ENCODE data around the gene GABRE. TPM values are rescaled to one million over a fixed set of nuclear protein-coding genes. Genes with fewer than 3 reads are reported as not detected.

GABRE gene
- 100 to 1,000 TPM in 2 of 4 donors, 10 to 100 TPM in 2; 38.4 to 149 (median 77.1) TPM for total RNA-seq

DNA sequence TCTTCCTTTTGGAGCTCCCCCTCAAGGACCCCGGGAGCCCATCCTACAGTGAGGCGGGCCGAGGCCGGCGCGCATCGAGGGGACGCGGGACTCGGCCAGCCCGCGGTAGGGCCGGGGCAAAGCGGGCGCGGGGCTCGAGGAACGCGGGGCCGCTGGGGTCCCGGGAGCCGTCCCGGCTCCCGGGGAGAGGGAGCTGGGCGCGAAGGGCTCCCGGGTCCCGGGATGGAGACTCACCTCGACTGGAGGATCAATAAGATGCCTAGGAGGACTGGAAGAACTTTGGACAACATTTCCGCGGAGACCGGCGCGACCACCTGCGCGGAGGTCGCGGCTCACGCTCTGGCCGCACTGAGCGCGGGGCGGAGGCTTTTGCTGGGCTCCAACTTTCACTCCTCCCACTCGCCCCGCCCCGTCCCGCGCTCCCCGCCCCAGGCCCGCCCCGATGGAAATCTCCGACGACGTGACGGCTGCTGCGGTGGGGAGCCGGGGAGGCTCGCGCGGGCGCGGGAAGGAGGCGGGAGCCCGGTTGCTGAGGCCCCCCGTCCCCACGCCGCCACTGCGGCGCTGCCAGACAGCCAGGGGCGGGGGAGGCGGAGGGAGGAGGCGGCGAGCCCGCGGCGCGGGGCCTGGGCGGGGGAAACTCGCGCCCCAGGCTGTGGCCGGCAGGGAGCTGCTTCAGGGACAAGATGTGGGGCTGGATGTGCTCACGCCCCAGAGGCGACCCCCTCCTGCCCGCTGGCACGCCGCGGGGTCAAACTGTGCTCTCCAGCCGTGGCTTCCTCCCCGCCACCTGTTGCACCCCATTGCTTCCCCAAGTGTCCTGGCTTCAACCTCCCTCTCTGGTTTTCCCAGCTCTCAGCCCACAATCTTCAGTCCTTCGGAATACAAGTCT is at the start of gene GABRE:
TSS of gene GABRE (minus strand) at position 341 of the 892 bp plus-strand sequence. CDS start at position 290, 51 bp downstream.
- peak in 2 of 4 donors; percentile 75 for TF ChIP-seq POLR2A (IDR thresholded peaks at IDR 0.05)
- TF ChIP-seq, protein P1, sequence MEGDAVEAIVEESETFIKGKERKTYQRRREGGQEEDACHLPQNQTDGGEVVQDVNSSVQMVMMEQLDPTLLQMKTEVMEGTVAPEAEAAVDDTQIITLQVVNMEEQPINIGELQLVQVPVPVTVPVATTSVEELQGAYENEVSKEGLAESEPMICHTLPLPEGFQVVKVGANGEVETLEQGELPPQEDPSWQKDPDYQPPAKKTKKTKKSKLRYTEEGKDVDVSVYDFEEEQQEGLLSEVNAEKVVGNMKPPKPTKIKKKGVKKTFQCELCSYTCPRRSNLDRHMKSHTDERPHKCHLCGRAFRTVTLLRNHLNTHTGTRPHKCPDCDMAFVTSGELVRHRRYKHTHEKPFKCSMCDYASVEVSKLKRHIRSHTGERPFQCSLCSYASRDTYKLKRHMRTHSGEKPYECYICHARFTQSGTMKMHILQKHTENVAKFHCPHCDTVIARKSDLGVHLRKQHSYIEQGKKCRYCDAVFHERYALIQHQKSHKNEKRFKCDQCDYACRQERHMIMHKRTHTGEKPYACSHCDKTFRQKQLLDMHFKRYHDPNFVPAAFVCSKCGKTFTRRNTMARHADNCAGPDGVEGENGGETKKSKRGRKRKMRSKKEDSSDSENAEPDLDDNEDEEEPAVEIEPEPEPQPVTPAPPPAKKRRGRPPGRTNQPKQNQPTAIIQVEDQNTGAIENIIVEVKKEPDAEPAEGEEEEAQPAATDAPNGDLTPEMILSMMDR (IDR thresholded peaks at IDR 0.05) = no peak
- intact Hi-C loops (cut with DNase I) = no loop called here
- no peak for DNase-seq

GRCh38 chrX:152020888-152021287 is 46.4 kb upstream of the GABRE start:
- WGBS, 2 donors = 54 to 65% methylated on average over 3 of the region's 3 CpGs
- TF ChIP-seq, protein P1 (IDR thresholded peaks at IDR 0.05) = no peak
- no peak for TF ChIP-seq POLR2A (IDR thresholded peaks at IDR 0.05)
- intact Hi-C loops (cut with DNase I) = no loop called here
- no peaks in the 10 kb centered on the region for H3K36me3 ChIP-seq
- H3K4me3 ChIP-seq = no peak overlapping the region
- no peak for DNase-seq
- no peaks in the 10 kb centered on the region for H3K27me3 ChIP-seq
- no peaks in the 10 kb centered on the region for H3K4me1 ChIP-seq
- H3K27ac ChIP-seq = no peak overlapping the region
- no peaks in the 10 kb centered on the region for H3K9me3 ChIP-seq

More for the DNA sequence above, at the start of gene GABRE:
- Histone ChIP-seq H3K9me3 (no peaks in the 10 kb centered on the region), H3K4me3 (peak within 1 kb of the TSS; percentile 58 to 76 (median 72)), H3K27me3 (no peaks in the 10 kb centered on the region), H3K27ac (peak within 1 kb of the TSS; percentile 77 to 94 (median 88)), H3K4me1 (peaks cover 0 to 54% (median 0%) of the 10 kb centered on the region in 3 donors), H3K36me3 (peaks cover 0 to 8% (median 0%) of the 10 kb centered on the region in 3 donors)
- 68% methylated on average over 8 of the region's 90 CpGs; no CpG with 5 or more reads in 1 of the 2 donors for WGBS, 2 donors

GRCh38 chrX:151999813-152000212 is 25.3 kb upstream of the GABRE start:
- Histone ChIP-seq H3K36me3 (no peaks in the 10 kb centered on the region), H3K4me3 (no peak overlapping the region), H3K27me3 (no peaks in the 10 kb centered on the region), H3K27ac (no peak overlapping the region), H3K9me3 (no peaks in the 10 kb centered on the region), H3K4me1 (no peaks in the 10 kb centered on the region)
- DNase-seq = no peak
- TF ChIP-seq, protein P1 (IDR thresholded peaks at IDR 0.05) = no peak
- TF ChIP-seq POLR2A (IDR thresholded peaks at IDR 0.05) = no peak
- 70 to 87% methylated on average over 4 to 5 of the region's 5 CpGs for WGBS, 2 donors
- intact Hi-C loops (cut with DNase I) = no loop called here

GRCh38 chrX:151997539-151997938 is 23.1 kb upstream of the GABRE start:
- H3K36me3 ChIP-seq = no peaks in the 10 kb centered on the region
- no peaks in the 10 kb centered on the region for H3K4me1 ChIP-seq
- 65 to 100% methylated on average over 1 of the region's 1 CpG for WGBS, 2 donors
- no peak for DNase-seq
- no peak for TF ChIP-seq POLR2A (IDR thresholded peaks at IDR 0.05)
- TF ChIP-seq, protein P1 (IDR thresholded peaks at IDR 0.05) = no peak
- H3K9me3 ChIP-seq = no peaks in the 10 kb centered on the region
- H3K4me3 ChIP-seq = no peak overlapping the region
- no peaks in the 10 kb centered on the region for H3K27me3 ChIP-seq
- intact Hi-C loops (cut with DNase I) = no loop called here
- H3K27ac ChIP-seq = no peak overlapping the region

GRCh38 chrX:151996347-151996746 is 21.9 kb upstream of the GABRE start:
- Histone ChIP-seq H3K9me3 (no peaks in the 10 kb centered on the region), H3K36me3 (no peaks in the 10 kb centered on the region), H3K27ac (no peak overlapping the region), H3K4me1 (no peaks in the 10 kb centered on the region), H3K4me3 (no peak overlapping the region), H3K27me3 (no peaks in the 10 kb centered on the region)
- no peak for DNase-seq
- intact Hi-C loops (cut with DNase I) = no loop called here
- TF ChIP-seq, protein P1 (IDR thresholded peaks at IDR 0.05) = no peak
- no peak for TF ChIP-seq POLR2A (IDR thresholded peaks at IDR 0.05)
- 62 to 64% methylated on average over 5 of the region's 5 CpGs for WGBS, 2 donors
